Body of pancreas (tissue), 4 donors: ENCODE results near the gene DEDD.

ENCODE experiments used
- CTCF ChIP-seq, 7 experiments: fragments of 450-650 bp in 4 of 7; fragments of 200-600 bp in 3 of 7; sonication (generic) in 3 of 7; IDR thresholded peaks; one replicate each; pipeline ENCODE4 v1.5.1; 2016 to 2019; ENCODE audit warnings: antibody characterized with exemption in 7 of 7
- POLR2A ChIP-seq, 3 donors: fragments of 450-650 bp; IDR thresholded peaks; one replicate each; pipeline ENCODE4 v1.6.1; 2016; ENCODE audit warnings: antibody characterized with exemption in 3 of 3, mild to moderate bottlenecking in 2 of 3

GRCh38 chr1:161119092-161119903, 13.2 kb downstream of the DEDD start:
- peak in 6 of 7 experiments; percentile 7 to 59 (median 52) for TF ChIP-seq CTCF (IDR thresholded peaks at IDR 0.05)
- TF ChIP-seq POLR2A (IDR thresholded peaks at IDR 0.05): no peak
